Gastroesophageal sphincter (tissue), 3 donors: Measurements from ENCODE around the gene SLC29A3.

ENCODE experiments used
- CTCF ChIP-seq, 4 experiments: fragments of 200-600 bp in 2 of 4; fragments of 450-650 bp in 2 of 4; sonication (generic) in 1 of 4; IDR thresholded peaks; one replicate each; pipeline ENCODE4 v1.5.1; 2017 to 2019; ENCODE audit warnings: antibody characterized with exemption in 4 of 4, mild to moderate bottlenecking in 2 of 4, moderate library complexity in 2 of 4
- POLR2AphosphoS5 ChIP-seq: sonication (generic); formaldehyde crosslinking; IDR thresholded peaks from one replicate; pipeline ENCODE4 v1.6.1; 2017; ENCODE audit warnings: antibody characterized with exemption

GRCh38 chr10:71369602-71370001 lies 50.5 kb downstream of the SLC29A3 start:
- no peak for TF ChIP-seq CTCF (IDR thresholded peaks at IDR 0.05)
- TF ChIP-seq POLR2AphosphoS5: no peak
